Umbilical cord (tissue), 2 donors: ENCODE data around the gene APBA2. TPM values are rescaled to one million over a fixed set of nuclear protein-coding genes. Genes with fewer than 3 reads are reported as not detected.

Source experiments
- DNase-seq: peaks from one replicate; pipeline ENCODE4 v3.0.0-alpha.2; 2015; ENCODE audit warnings: low spot score
- total RNA-seq: library from RNA; depleted of rRNA; stranded (reverse); fragments of >200 nt; gene quantifications from one replicate; pipeline ENCODE4 v1.2.3, GENCODE V29; 2014; ENCODE audit warnings: low replicate concordance; ENCODE audit not compliant: insufficient read depth

Gene APBA2
- total RNA-seq, 1 donor from 2014 or later, result 5.8 TPM

- no peak for DNase-seq
Measured at GRCh38 chr15:29056839-29057450, 171.2 kb downstream of the APBA2 start.

GRCh38 chr15:29057856-29058255 is 172.1 kb downstream of the APBA2 start:
- no peak for DNase-seq

DNA sequence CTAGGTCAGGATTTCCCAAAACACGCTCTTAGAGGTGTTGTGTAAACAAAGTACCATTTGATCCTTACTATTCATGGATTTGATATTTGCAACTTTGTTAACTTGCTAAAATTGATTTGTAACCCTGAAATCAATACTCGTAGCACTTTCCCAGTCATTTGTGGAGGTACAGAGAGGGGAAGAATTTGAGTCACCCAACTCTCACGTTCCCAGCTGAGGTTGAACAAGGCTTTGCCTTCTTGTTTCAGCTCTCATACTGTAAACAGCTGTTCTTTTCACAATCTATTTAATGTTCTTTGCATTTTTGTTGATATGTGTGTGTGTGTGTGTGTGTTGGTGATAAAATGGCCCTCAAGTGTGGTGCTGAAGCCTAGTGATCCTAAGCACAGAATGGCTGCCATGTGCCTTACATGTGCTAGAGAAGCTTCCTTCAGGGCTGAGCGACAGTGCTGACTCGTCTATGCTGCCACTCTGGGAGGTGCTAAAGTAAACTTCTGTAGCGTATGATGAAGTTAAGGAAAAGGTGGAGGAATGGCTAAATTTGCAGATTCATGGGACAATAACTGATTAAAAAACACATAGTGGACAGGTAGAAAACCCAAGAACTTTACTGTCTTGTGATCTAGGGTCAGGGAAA is 173.2 kb downstream of the APBA2 start:
- DNase-seq, result no peak

- DNase-seq, result no peak
Measured at GRCh38 chr15:29059871-29060640, 174.3 kb downstream of the APBA2 start.

- no peak for DNase-seq
Measured at GRCh38 chr15:29061746-29062145, 176.0 kb downstream of the APBA2 start.

- DNase-seq, result peak; percentile 14
Measured at GRCh38 chr15:29062179-29062591, 176.4 kb downstream of the APBA2 start.

DNA sequence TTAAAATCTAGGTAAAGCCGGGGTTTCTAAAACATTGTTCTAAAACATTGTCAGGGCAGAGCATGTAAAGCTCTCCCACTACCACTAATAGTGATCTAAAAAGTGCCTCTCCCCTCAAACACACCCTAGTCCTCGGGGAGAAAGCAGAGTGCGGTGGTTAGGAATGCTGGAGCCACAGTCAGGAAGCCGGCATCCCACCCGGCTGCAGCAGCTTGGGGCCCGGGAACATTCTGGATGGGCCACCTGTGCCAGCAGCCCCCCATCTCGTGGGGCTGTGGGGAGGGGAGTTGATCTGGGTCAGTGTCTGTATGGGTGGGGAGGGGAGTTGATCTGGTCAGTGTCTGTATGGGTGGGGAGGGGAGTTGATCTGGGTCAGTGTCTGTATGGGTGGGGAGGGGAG is 176.9 kb downstream of the APBA2 start:
- DNase-seq, result no peak

DNA sequence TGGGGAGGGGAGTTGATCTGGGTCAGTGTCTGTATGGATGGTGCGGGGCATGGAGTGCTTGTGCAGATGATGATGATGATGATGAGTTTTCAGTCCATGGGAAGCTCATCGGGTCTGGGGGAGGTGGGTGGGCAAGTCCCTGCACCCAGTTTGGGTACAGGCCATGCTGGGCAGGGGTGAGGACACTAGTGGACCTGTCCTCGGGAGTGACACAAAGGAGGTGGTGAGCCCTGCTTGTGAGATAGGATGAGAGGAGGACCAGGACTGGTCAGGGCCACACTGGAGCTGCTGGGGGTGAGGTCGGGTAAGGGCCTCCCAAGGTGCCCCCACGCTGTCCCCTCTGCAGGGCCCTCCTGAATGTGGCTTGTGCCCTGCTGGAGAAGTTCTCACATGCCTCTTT is 177.9 kb downstream of the APBA2 start:
- DNase-seq, result no peak

DNA sequence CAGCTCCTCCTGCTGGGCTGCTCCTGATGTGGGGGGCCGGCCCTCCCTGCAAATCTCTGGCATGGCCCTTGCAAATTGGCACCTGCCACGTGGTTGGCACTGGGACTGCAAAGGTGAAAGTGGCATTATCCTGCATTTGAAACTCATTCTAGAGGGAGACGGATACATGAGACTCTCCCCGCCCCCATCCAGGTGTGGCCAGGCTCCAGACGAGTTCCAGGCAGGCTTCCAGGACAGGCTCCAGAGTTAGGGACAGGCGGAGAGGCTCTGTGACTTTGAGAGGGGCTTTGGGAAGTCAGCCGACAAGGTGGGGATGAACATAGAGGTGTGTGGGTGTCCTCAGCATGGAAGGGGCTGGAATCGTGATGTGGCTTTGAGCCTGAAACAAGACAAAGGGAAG is 178.5 kb downstream of the APBA2 start:
- DNase-seq, result no peak

GRCh38 chr15:29064731-29065130 is 179.0 kb downstream of the APBA2 start:
- DNase-seq, result no peak

- DNase-seq, result no peak
Measured at GRCh38 chr15:29065571-29065970, 179.8 kb downstream of the APBA2 start.

- DNase-seq, result no peak
Measured at GRCh38 chr15:29066310-29066709, 180.5 kb downstream of the APBA2 start.

DNA sequence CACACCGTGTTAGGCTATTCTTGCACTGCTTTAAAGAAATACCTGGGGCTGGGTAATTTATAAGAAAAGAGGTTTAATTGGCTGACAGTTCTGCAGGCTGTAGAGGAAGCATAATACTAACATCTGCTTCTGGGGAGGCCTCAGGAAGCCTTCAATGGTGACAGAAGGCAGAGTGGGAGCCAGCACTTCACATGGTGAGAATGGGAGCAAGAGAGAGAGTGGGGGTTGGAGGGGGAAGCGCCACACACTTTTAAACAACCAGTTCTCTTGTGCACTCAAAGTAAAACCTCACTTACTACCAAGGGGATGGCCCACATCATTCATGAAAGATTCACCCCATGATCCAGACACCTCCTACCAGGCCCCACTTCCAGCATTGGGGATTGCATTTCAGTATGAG is 181.1 kb downstream of the APBA2 start:
- DNase-seq, result no peak

DNA sequence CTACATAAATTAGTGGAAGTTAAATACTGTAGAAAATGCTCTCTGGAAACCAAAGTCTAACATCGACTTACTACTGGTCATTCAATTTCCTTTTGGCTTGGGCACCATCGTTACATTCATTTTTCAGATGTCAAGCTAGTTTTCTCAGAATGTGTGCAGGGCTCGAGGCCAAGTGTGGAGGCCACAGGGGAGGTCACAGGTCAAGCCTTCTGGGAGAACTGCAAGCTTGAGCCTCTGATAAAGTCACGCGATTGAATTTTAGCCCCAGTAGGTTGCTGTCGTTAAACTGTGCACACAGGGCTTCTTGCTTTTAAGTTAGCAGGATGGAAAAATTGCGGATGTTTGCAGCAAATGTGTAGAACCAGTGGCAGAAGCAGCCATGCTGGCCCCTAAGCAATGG is 182.2 kb downstream of the APBA2 start:
- DNase-seq, result no peak

- DNase-seq, result no peak
Measured at GRCh38 chr15:29070471-29071231, 184.9 kb downstream of the APBA2 start.

DNA sequence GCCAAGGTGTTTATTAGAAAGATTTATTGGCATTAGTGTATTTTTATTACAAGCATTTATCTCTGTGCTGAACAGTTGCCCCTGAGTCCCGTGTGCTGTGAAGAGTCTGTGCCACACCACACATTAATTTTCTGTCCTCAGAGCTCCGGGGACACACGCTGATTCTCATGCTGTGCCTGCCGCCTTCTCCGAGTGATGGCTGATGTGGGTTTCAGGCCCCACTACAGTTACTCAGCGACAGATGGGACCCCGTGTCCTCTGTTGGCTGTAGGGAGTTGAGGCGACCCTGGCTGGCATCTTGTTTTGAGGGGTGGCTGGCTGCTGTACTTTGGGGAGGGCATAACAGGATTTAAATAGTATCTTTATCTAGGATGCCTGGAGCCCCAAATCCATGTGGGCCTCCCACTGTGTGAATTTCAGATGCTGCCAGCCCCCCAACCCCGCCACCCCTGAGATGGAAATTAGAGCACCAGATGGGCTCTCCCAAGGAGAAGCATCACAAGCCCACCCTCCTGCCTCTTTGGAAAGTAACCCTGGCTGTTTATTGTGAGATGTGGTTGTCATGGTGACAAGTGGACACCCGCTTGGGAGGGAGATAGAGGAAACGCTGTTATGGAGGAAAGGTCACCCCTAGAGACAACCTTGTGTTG is 185.6 kb downstream of the APBA2 start:
- DNase-seq, result no peak

DNA sequence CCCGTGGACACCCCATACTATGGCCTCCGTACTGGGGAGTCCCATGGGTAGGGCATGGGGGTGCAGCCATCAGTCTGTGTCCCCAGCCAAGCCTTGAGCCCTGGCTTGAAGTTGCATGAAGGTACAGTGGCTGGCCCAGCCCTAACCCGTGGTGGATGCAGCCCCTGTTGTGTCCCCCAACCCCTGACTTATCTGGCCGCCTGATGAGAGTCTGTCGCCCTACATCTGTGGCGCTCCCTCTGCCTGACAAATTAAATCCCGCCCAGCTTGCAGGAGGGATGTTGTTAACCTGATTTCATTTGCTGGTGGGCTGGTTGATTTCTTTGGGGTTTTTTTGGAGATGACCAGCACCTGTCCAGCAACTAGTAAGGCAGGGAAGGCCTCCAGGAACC is 186.1 kb downstream of the APBA2 start:
- DNase-seq, result no peak

DNA sequence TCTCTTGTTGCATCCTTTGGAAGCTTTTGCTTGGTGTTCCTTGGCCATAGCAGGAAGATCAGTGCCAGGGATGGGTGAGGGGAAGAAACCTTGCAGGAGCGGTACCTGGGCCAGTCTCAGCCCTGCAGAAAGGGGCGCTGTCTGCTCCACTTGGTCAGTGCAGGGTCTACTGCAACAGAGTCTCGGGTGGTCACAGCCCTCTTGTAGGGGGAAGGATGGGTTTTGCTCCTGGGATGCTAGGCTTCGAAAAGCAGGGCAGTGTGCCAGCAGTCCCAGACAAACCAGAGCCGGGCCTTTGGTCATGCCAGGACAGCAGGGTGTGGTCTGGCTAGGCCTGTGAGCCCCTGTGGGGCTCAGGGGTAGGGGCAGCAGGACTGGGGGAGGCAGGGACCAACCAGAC is 186.7 kb downstream of the APBA2 start:
- DNase-seq, result no peak

GRCh38 chr15:29074045-29074444 is 188.3 kb downstream of the APBA2 start:
- DNase-seq, result no peak

DNA sequence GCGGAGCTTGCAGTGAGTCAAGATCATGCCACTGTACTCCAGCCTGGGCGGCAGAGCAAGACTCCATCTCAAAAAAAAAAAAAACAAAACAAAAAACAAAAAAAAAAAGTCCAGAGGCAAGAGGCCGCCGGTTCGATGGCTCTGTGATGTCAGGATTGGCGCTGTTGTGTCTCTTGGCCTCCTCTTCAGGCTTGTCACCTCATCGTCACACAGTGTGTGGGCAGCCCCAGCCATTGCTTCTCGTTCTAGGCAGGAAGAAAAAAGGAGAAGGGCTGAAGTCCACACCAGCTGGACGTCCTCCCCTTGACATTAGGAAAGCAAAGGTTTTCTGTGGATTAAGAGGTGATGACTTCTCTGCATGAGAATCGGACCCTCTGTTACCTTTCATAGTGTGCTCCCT is 192.8 kb downstream of the APBA2 start:
- no peak for DNase-seq

- no peak for DNase-seq
Measured at GRCh38 chr15:29079479-29079878, 193.7 kb downstream of the APBA2 start.

- DNase-seq, result no peak
Measured at GRCh38 chr15:29081781-29082180, 196.0 kb downstream of the APBA2 start.
